Stimulated activated CD8-positive, alpha-beta memory T cell treated with anti-CD3 and anti-CD28 coated beads, Interleukin-12 subunit alpha, Interleukin-12 subunit beta, amount 100 ng/mL, for 1 hour (primary cell): ENCODE data around the gene IRGC.

ENCODE experiments used
- DNase-seq: peaks from one replicate; pipeline ENCODE4 v3.0.0-alpha.2; 2020; ENCODE audit warnings: low read depth

Gene IRGC

DNA sequence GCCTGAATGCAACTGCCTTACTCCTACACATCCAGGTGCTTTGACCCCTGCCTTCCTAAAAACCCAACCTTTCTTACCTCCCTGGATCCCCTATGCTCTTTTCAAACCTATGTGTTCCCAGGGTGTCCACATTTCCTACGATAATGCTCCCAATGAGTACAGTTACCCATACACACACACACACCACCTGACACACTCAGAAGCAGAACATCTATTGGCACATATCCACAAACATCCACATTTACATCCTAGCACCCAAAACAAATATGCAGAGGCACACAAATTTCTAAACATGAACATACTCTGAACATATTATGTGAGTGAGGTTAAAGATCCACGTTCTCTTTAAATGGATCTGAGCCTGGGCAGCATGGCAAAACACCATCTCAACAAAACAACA is 23.5 kb upstream of the IRGC start:
- no peak for DNase-seq

DNA sequence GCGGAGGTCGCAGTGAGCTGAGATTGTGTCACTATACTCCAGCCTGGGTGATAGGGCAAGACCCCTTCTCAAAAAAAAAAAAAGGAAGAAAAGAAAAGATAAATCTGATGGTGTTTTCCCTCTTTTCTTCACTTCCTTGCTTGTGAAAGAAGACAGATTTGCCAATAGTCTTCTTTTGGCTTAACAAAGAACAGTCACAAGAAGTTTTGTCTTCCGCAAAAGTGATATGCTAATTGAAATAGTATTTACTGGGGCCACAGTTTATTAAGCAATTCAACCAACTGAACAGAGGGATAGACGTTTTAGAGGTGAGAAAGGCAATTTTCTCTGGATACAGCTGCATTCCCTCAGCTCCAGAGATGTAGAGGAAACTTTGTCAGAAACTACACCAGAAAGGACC is 23.0 kb upstream of the IRGC start:
- DNase-seq: no peak

DNA sequence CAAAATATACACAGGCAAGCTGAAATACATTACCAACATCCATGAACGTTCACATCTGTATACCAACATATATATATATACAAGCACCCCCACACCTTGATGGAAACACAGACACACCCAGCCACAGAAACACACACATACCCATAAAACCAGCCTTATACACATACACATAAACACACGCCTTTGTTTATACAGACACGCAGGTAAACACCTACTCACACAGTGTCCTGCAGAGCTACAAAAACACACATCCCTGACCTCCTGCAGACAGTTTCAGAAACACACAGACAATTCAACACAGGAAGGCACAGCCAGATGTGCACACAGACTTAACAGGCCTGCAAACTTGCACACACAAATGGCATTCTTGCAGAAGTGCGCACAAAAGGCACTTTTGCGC is 21.3 kb upstream of the IRGC start:
- DNase-seq: no peak

DNA sequence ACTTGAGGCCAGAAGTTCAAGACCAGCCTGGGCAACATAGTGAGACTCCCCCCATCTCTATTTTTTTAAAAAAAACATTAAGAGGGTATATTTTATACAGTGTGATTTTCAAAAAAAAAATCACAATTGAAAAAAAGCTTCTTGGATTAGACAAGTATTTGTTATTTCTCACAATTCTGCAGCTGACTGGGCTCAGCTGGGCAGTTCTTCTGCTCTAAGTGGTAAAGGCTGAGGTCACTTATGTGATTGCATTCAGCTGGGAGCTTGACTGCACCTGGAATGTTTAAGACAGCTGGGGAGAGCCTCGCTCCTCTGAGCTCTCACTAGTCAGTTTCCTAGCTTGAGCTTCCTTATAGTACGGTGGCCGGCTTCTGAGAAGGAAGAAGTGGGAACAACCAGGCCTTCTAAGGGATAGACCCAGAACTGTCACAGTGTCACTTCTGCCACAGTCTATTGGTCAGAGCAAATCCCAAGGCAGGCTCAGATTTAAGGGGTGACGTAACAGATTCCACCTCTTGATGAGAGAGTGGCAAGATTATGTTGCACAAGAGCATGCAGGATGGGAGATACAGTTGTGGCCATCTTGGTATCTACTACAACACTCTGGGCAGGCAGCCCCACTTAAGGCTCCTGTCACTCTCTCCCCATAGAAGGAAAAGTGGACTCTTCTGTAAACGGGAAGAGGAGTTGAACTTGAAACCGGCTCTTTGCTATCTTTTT is 19.7 kb upstream of the IRGC start:
- no peak for DNase-seq

DNA sequence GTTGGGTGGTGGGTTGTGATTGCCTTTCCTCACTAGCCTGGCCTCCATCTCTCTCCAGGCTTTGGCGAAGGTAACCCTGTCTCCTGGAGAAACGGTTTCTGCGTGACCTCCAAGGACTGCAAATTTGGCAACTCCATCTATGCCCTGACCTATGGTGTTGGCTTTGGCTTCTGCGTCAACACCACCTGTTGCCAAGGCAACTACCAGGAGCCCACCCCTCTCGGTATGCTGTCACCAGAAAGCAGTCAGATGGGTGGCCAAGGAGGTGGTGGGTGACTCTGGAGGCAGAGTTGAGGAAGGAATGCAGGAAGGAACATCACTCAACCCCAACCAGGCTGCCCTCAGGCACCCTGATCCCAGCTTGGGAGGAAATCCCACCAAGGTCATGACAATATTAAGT is 18.6 kb upstream of the IRGC start:
- DNase-seq: no peak

DNA sequence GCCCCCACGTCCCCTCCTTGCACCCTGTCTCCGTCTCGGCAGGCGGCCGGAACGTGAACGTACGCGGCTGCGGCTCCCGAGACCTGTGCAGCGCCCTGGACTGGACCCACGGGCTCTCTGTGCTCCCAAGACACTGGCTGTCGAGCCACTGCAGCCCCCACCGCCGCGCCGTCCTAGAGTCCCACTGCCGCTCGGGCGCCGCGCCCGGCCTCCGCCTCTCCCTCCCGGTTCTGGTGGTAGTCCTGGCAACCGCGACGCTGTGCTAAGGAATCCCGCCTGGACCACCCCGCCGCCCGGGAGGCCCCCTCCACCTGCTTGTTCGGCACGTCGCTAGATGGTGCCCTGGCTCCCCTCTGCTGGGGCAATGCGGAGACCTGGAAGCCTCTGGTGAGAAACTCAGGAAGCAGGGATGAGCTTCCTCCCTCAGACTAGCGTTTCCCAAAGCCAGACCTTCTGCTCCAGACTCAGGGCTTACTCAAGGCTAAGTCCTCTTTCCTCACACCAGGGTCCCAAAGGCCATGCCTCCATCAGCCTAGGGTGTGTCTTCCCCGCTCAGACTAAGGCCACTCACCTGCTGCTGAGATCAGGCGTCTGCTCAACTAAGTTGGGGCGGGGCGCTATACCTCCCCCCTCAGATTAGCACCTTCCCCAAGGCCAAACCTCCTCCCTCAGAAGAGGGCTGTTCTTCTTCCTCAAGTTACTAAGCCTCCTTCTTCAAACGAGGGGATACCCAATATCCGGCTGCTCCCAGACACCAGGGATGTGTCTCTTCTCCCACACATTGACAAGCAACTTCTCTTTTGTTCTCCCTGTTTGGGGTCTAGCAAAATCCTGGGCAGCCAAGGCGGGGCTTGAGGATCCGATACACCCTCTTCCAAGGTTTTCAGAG is 16.1 kb upstream of the IRGC start:
- no peak for DNase-seq

DNA sequence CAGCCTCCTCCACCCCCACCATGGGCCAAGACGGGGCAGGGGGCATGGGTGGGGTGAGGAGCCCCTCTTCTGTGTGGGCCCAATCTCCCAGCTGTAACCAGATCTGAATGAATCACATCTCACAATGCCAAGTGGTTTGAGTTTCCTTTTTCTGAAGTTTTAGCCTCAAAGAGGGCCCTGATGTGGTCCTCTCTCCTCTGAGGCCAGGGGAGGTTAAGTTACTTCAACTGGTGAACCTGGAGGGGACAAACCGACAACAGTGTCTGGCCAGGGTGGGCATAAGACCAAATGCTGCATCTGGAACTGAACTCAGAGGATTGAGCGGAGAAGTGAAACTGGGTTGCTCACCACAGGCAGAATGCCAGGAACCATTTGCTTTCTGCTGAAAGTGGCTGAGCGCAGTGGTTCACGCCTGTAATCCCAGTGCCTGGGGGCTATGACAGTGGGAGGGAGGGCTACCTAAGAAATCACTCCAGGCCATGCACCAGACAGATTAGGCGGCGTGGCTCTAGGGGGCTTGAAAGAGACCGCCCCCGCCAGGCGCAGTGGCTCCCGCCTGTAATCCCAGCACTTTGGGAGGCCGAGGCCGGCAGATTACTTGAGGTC is 15.4 kb upstream of the IRGC start:
- no peak for DNase-seq

DNA sequence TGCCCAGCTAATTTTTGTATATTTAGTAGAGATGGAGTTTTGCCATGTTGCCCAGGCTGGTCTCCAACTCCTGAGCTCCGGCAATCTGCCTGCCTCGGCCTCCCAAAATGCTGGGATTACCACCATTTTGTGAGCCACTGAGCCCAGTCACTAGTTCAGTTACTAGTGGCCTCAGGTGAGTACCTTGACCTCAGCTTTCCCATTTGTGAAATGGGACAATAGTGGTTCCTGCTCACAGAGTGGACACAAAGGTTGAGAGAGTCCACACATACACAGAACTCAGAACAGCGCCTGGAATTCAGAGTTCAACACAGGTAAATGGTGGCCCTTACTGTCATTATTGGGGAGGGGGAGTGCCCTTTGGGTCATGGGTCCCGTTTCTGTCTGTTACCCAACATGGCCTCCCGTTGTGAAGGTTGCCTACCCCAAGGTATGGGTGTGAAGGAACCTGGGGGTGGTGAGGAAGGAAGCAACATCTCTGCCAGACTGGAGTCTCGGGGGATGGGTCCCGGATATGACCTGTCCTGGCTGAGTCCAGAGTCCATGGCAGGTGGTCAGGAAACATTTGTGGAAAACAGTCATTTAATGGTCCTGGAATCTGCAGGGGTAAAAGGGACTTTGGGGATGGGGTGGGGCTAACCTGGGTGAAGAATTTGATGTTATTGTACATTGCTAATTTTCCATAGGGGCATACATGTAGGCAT is 11.7 kb upstream of the IRGC start:
- DNase-seq: no peak

DNA sequence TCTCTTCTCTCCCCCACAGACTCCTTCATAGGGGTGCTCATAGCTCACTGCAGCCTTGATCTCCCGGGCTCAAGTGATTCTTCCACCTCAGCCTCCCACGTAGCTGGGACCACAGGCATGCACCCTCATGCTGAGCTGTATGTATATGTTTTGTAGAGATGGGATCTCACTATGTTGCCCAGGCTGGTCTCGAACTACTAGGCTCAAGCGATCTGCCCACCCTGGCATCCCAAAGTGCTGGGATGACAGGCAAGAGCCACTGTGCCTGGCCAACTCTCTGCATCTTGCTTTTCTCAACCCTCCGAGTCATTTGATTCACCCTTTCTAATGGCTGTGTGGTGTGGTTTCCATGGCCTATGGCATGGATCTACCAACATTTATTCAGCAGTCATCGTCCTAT is 10.1 kb upstream of the IRGC start:
- DNase-seq: no peak

DNA sequence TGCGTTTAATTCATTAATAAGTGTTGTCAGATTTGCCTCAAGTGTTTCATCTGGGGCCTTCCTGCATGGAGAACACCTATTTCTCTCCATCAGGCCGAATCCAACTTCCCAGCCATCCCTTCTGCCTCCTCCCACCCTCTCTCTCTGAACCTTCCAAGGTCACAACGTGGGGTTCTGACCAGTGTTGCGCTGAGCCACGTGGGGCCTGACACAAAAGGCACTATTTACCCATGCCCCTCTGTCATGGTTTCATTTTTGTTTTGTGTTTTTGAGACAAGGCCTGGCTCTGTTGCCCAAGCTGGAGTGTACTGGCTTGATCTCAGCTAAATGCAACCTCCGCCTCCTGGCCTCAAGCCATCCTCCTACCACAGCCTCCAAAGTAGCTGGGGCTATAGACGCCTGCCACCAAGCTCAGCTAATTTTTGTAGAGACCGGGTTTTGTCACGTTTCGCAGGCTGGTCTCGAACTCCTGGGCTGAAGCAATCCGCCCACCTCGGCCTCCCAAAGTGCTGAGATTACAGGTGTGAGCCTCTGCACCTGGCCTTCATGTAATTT is 8.6 kb upstream of the IRGC start:
- DNase-seq: no peak

DNA sequence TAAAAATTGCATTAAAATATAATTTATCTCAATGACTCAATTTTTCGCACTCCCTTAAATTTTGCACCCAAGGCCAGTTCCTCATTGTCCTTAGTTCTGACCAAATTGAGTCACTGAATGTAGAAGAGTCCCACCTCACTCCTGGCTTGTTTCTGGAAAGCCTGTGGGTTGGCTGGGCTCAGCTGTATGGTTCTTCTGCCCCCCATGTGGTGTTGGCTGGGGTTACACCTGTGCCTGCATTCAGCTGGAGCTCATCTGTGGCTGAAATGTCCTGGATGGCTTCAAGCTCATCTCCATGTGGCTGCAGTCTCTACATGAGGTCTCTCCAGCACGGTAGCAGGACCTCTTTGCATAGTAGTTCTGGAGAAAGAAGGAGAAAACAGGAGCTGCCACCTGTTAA is 7.2 kb upstream of the IRGC start:
- no peak for DNase-seq

DNA sequence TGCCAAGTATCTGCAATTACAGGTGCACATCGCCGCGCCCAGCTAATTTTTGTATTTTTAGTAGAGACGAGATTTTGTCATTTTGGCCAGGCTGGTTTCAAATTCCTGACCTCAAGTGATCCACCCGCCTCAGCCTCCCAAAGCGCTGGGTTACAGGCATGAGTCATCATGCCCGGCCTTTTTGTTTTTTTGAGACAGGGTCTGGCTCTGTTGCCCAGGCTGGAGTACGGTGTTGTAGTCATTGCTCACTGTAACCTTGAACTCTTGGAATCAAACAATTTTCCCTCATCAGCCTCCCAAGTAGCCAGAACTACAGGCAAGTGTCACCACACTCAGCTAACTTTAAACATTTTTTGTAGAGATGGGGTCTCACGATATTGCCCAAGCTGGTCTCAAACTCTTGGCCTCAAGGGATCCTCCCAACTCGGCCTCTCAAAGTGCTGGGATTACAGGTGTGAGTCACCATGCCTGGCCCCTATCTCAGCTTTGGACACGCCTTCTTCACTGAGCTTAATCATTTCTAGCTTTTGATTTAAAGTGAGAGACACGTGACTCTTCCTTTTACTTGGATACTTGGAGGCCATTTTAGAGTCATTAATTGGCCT is 4.0 kb upstream of the IRGC start:
- DNase-seq: no peak

DNA sequence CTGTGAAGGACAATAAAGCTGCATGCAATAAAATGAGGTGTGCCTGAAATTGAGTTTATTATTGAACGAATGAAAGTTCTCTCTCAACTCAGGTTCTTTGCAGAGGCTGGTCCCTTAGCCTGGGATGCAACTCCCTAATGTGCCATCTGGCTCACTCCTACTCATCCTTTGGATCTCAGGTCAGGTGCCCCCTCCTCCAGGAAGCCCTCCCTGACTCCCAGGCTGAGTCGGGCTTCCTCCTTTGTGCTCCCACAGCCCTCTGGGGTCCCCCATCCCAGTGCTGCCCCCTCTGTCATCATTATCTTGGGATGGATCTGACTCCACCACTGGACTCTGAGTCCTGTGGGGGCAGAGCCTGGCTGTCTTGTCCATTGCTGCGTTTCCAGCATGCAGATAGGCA is 2.7 kb upstream of the IRGC start:
- DNase-seq: no peak

DNA sequence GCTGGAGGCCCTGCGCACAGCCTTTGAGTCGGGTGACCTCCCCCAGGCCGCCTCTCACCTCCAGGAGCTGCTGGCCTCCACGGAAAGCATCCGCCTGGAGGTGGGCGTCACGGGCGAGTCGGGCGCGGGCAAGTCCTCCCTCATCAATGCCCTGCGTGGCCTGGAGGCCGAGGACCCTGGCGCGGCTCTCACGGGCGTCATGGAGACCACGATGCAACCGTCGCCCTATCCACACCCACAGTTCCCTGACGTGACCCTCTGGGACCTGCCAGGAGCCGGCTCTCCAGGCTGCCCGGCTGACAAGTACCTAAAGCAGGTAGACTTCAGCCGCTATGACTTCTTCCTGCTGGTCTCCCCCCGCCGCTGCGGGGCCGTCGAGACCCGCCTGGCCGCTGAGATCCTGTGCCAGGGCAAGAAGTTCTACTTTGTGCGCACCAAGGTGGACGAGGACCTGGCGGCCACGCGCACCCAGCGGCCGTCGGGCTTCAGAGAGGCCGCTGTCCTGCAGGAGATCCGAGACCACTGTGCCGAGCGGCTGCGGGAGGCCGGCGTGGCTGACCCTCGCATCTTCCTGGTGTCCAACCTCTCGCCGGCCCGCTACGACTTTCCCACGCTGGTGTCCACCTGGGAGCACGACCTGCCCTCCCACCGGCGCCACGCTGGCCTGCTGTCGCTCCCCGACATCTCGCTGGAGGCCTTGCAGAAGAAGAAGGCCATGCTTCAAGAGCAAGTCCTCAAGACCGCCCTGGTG is 2.9 kb downstream of the IRGC start:
- no peak for DNase-seq

DNA sequence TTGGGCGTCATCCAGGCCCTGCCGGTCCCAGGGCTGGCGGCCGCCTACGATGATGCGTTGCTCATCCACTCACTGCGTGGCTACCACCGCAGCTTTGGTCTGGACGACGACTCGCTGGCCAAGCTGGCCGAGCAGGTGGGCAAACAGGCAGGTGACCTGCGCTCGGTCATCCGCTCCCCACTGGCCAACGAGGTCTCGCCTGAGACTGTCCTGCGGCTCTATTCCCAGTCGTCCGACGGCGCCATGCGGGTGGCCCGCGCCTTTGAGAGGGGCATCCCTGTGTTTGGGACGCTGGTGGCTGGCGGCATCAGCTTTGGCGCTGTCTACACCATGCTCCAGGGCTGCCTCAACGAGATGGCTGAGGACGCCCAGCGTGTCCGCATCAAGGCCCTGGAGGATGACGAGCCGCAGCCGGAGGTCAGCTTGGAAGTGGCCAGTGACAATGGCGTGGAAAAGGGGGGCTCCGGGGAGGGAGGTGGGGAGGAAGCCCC is 3.5 kb downstream of the IRGC start:
- no peak for DNase-seq

DNA sequence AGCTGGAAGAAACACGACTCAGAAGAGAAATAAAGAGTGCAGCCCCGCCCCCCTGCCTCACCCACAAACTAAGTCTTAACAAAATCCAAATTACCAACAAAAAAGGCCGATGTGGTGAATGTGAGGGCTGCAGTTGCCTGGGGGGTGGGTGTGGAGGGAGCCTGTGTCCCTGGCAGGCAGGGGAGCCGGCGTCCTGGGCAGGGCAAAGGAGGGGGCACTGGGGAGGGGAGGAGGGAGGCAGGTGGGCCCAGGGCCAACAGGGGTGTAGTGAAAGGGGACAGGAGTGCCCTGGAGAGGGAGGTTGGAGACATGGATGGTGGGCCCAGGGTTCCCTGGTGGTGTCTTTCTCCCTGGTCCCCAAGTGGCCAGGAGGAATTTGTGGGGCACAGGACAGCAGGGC is 4.0 kb downstream of the IRGC start:
- no peak for DNase-seq

DNA sequence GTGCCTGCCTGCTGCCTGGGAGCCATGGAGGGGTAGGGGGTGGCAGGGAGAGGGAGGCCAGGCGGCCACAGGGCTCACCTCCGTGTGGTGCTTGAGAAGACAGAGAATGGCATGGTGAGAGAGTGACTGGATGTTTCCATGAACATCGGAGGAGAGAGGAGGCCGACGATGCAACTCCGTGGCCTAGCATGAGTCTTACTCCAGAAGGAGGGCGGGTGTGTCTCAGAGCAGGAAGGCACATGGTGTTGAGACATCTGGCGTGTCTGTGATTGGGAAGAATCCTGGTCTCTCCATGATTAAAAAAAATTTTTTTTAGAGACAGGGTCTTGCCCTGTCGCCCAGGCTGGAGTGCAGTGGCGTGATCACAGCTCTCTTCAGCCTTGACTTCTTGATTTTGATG is 5.1 kb downstream of the IRGC start:
- no peak for DNase-seq

DNA sequence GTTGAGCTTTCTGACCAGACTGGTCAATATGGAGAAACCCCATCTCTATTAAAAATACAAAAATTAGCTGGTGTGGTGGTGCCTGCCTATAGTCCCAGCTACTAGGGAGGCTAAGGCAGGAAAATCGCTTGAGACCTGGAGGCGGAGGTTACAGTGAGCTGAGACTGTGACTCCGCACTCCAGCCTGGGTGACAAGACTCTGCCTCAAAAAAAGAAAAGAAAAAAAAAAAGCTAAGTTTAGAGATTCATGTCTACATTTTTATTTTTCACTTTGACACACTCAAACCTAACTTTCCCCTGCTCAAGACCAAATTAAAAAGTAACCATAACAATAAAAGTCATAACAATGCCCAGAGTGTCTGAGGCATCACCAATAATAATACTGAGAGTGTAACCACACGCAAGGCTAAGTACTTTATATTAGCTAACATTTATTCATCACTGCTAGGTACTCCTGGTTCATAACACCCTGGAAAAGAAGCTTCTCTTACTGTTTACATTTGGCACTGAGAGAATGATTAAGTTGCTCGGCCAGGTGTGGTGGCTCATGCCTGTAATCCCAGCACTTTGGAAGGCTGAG is 5.7 kb downstream of the IRGC start:
- no peak for DNase-seq

DNA sequence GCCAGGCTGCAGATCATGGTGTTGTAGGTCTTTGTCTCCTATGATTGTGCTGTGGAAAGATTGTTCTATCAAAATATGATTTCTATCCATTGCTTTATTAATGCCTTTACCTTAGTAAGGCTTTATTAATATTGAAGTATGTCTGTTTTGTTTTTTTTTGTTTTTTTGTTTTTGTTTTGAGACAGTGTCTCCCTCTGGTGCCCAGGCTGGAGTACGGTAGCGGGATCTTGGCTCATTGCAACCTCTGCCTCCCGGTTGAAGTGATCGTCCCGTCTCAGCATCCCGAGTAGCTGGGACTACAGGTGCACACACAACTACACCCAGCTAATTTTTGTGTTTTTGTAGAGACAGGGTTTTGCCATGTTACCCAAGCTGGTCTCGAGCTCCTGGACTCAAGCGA is 7.7 kb downstream of the IRGC start:
- DNase-seq: no peak

DNA sequence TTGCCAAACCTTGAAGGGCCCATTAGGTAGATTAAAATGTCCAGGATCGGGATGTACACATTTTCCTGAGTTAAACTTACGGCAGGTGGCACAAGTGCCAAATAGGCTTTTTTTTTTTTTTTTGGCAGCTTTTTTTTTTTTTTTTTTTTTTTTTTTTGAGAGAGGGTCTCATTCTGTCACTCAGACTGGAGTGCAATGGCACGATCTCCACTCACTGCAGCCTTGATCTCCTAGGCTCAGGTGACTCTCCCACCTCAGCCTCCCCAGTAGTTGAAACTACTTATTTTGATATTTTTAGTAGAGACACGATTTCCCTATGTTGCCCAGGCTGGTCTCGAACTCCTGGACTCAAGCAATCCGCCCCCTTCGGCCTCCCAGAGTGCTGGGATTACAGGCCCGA is 9.0 kb downstream of the IRGC start:
- DNase-seq: no peak

DNA sequence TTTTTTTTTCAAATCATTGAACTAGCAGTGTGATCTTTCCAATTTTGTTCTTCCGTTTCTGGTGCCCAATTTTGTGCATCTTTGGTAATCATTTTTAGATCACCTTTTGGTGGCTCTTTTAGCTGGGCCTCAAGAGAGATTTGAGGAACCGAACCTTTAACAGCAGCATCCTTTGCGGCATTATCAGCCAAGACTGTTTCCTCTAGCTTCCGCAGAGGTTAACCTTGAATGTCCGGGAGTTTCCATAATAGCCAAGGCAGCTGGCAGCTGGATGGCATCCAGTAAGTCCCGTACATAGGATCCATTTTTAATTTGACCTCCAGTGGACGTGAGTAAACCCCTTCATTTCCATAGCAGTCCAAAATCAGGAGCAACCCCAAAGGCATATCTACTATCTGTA is 9.6 kb downstream of the IRGC start:
- DNase-seq: no peak
